Fibroblast of skin of left quadriceps (primary cell): ENCODE data around the gene VPS33B.

Experiments used
- DNase-seq, 2 experiments: peaks; one replicate each; pipeline ENCODE4 v3.0.0-alpha.2; 2013; ENCODE audit warnings: low read depth in 2 of 2

The VPS33B gene

GRCh38 chr15:90949979-90950675 lies 72.3 kb downstream of the VPS33B start:
- DNase-seq: no peak
